Measurements from ENCODE around the gene TCOF1.

- TF ChIP-seq POLR2A (IDR thresholded peaks at IDR 0.05; ENCODE audit: low read depth, low read length) (no peak), TAF1 (IDR thresholded peaks at IDR 0.05; ENCODE audit: low read depth, low read length) (no peak), POLR2AphosphoS5 (IDR thresholded peaks at IDR 0.05; ENCODE audit: low read depth, low read length) (no peak), SPI1 (IDR thresholded peaks at IDR 0.05; ENCODE audit: low read depth, low read length) (no peak)
Observed at GRCh38 chr5:150333400-150333799, 24.1 kb upstream of the TCOF1 start.

Measured in GM12891 (cell line).